ENCODE data around the gene SPOP.

Gene SPOP

DNA sequence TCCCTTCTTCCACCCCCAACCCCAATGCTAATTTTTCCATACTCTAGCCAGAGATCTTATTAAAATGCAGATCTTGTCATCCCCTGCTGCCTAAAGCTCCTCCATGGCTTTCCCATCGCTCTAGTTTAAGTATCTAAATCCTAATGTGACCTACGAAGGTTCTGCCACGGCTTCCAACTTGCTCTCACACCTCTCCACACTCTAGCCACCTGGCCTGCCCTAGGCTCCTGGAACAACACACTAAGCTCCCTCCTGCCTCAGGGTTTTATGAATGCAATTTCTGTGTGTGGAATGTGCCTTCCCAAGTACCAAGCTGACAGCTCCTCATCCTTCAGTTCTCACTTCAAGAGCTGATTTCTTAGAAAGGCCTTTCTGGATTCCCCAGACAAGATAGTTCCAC, 85.6 kb downstream of the SPOP start:
- TF ChIP-seq, protein P1, sequence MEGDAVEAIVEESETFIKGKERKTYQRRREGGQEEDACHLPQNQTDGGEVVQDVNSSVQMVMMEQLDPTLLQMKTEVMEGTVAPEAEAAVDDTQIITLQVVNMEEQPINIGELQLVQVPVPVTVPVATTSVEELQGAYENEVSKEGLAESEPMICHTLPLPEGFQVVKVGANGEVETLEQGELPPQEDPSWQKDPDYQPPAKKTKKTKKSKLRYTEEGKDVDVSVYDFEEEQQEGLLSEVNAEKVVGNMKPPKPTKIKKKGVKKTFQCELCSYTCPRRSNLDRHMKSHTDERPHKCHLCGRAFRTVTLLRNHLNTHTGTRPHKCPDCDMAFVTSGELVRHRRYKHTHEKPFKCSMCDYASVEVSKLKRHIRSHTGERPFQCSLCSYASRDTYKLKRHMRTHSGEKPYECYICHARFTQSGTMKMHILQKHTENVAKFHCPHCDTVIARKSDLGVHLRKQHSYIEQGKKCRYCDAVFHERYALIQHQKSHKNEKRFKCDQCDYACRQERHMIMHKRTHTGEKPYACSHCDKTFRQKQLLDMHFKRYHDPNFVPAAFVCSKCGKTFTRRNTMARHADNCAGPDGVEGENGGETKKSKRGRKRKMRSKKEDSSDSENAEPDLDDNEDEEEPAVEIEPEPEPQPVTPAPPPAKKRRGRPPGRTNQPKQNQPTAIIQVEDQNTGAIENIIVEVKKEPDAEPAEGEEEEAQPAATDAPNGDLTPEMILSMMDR (IDR thresholded peaks at IDR 0.05; ENCODE audit: insufficient read depth, low read length, missing control alignments): no peak
- no peak for DNase-seq (ENCODE audit: low read depth, low spot score)
- H3K4me3 ChIP-seq (ENCODE audit: low read depth, low read length): no peak overlapping the region
- ChIA-PET POLR2A (no interaction called here), CTCF (interaction anchor here (1.4 to 2.5 kb wide), 2 partner anchors 11 to 35 kb away, joined by 5 to 7 read pairs; no protein-coding TSS in a partner anchor)

DNA sequence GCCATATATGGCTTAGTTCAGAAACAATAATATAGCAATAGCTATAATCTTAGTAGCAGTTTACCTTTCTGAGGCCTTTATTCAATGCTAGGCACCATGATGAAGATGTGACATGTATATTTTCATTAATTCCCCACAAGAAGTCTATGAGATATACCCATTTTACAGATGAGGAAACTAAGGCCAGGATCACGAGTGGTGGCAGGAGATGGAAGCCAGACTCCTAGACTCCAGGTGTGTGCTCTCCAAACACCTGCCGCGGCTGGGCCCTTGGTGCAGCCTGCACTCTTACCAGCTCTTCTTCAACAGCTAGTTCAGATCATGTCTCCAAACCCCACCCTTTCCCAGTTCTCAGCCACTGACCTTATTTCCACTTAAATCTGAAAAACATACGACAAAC, 87.0 kb downstream of the SPOP start:
- TF ChIP-seq, protein P1 (IDR thresholded peaks at IDR 0.05; ENCODE audit: insufficient read depth, low read length, missing control alignments): no peak
- POLR2A ChIA-PET: no interaction called here
- H3K4me3 ChIP-seq (ENCODE audit: low read depth, low read length): no peak overlapping the region
- CTCF ChIA-PET: interaction anchor here (2.0 to 2.9 kb wide), 3 partner anchors 15 to 406 kb away, joined by 7 to 10 read pairs (median 10); partner anchors contain the start of gene NXPH3
- no peak for DNase-seq (ENCODE audit: low read depth, low spot score)

DNA sequence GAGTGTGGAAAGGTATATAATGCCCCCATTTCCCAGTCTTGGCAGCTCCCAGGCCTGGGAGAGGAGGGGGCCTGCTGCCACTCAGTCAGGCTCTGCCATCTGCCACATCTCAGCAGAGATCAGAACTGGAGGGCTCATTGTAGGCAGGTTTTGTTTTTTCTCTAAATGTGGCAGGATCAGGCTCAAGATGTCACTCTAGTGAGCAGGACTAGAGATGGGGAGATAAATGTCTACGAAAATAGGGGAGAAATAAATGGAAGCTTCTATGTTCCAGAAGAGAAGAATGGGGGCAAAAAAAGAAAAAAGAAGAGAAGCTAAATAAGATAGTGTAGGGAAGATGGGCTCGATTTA, 88.3 kb downstream of the SPOP start:
- CTCF ChIA-PET: interaction anchor here (0.6 to 2.9 kb wide), 5 partner anchors 14 to 407 kb away, joined by 3 to 10 read pairs (median 7); partner anchors contain the start of gene NXPH3

DNA sequence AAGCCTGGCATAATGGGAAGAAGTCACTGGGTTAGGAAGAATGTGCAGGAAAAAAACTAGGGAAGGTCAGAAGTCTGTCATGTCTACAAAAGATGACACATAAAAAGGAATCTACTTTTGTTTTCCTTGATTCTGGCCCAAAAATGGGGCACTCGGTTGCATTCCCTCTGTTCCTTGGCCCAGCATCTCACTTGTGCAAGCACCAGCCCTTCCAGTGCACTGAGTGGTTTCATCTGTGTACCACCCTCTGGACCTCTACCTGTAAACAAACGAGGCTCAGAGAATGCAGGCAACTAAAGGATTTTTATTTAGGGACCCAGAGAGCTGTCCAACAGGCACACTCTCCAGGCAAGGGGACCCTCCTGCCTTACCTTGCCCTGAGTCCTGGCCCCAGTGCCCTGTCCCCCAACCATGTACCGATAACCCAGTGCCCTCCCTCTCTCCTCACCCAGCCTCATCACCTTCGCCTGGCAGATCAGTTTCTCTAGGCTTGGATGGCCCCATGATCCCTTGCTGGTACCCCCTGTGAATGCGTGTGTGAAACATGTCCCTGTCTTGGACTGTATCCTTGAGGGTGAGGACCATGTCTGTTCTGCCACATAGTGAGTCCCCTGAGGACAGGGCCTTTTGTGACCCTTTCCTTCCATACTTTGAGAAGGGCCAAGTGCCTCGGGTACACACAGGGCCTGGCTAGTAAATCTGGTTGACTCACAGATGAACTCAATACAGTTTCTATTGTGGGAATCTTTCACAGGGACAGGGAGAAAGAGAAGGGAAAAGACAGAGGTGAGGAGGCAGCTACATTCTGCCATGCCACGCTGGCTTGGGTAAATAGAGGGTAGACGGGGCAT, 88.9 kb downstream of the SPOP start:
- no peak overlapping the region for H3K4me3 ChIP-seq (ENCODE audit: low read depth, low read length)
- TF ChIP-seq, protein P1 (IDR thresholded peaks at IDR 0.05; ENCODE audit: insufficient read depth, low read length, missing control alignments): no peak
- POLR2A ChIA-PET: interaction anchor here (0.7 kb wide), 1 partner anchor 53 kb away, joined by 4 read pairs; no protein-coding TSS in a partner anchor
- peak; percentile 17 for DNase-seq (ENCODE audit: low read depth, low spot score)
- CTCF ChIA-PET: interaction anchor here (0.6 to 2.9 kb wide), 7 partner anchors 13 to 408 kb away, joined by 3 to 10 read pairs (median 6); partner anchors contain the start of gene NXPH3

More for the DNA sequence above, 88.3 kb downstream of the SPOP start:
- POLR2A ChIA-PET: interaction anchor here (0.7 kb wide), 1 partner anchor 52 kb away, joined by 4 read pairs; no protein-coding TSS in a partner anchor
- H3K4me3 ChIP-seq (ENCODE audit: low read depth, low read length): no peak overlapping the region
- TF ChIP-seq, protein P1 (IDR thresholded peaks at IDR 0.05; ENCODE audit: insufficient read depth, low read length, missing control alignments): no peak
- no peak for DNase-seq (ENCODE audit: low read depth, low spot score)

DNA sequence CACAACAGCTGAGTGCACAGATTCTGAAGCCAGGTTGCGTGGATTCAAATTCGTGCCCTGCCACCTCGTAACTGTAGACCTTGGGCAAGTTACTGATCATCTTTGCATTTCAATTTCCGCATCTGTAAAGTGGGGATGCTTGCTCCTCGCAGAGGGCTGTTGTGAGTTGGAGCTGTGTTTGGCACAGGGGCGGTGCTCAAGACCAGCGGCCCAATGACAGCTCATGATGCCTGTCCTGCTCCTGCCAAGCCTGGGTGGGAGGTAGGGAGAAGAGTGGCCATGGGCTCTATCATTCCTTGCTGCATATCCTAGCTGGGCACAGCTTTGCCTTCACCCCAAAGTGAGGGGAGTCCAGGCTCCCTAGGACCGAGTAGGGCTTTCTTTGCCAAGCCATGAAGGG, 89.6 kb downstream of the SPOP start:
- ChIA-PET CTCF (interaction anchor here (0.9 to 2.9 kb wide), 5 partner anchors 13 to 107 kb away, joined by 3 to 10 read pairs (median 4); partner anchors contain the start of gene NXPH3), POLR2A (no interaction called here)
- TF ChIP-seq, protein P1 (IDR thresholded peaks at IDR 0.05; ENCODE audit: insufficient read depth, low read length, missing control alignments): no peak
- DNase-seq (ENCODE audit: low read depth, low spot score): no peak
- H3K4me3 ChIP-seq (ENCODE audit: low read depth, low read length): no peak overlapping the region

All from AG04449 (cell line).